Keratinocyte (primary cell): ENCODE measurements around the gene GPHA2. TPM values are rescaled to one million over a fixed set of nuclear protein-coding genes. Genes with fewer than 3 reads are reported as not detected.

Source experiments
- DNase-seq: peaks from one replicate; pipeline ENCODE4 v3.0.0-alpha.2; 2011; ENCODE audit warnings: low read depth, missing footprints, low spot score
- FAIRE-seq: peaks from 2 replicates; lab custom pipeline; 2011; peaks lifted over from hg19 to GRCh38; lab: Jason Lieb, UNC
- H2AFZ ChIP-seq: 2 replicates; pipeline ENCODE4 v1.6.0; 2012; ENCODE audit warnings: low read length, control low read depth, inconsistent platforms; ENCODE audit not compliant: control insufficient read depth
- H3K27ac ChIP-seq: 2 replicates; pipeline ENCODE4 v1.5.1; 2011; ENCODE audit warnings: low read length; ENCODE audit not compliant: control insufficient read depth, insufficient read depth
- H3K27me3 ChIP-seq: 3 replicates; pipeline ENCODE4 v1.6.0; 2011; ENCODE audit warnings: low read length; ENCODE audit not compliant: control insufficient read depth, insufficient read depth; ENCODE audit errors: extremely low read depth
- H3K36me3 ChIP-seq, 2 experiments: 2 replicates in 1 of 2; 3 replicates in 1 of 2; pipeline ENCODE4 v1.5.1; 2011; ENCODE audit warnings: low read length in 2 of 2, mild to moderate bottlenecking in 1 of 2; ENCODE audit not compliant: control insufficient read depth in 2 of 2, insufficient read depth in 2 of 2; ENCODE audit errors: extremely low read depth in 1 of 2
- H3K4me1 ChIP-seq: 3 replicates; pipeline ENCODE4 v1.5.1; 2011; ENCODE audit warnings: low read length; ENCODE audit not compliant: control insufficient read depth, insufficient read depth; ENCODE audit errors: extremely low read depth
- H3K4me2 ChIP-seq: 3 replicates; pipeline ENCODE4 v1.6.0; 2011; ENCODE audit warnings: low read depth, low read length; ENCODE audit not compliant: control insufficient read depth, insufficient read depth; ENCODE audit errors: extremely low read depth
- H3K4me3 ChIP-seq, 3 experiments: fragments of 200-600 bp in 1 of 3; sonication (generic) in 1 of 3; 2 replicates in 2 of 3; 3 replicates in 1 of 3; pipeline ENCODE4 v1.5.1; 2011 to 2016; ENCODE audit warnings: low read length in 3 of 3, mild to moderate bottlenecking in 3 of 3, control low read depth in 2 of 3, inconsistent platforms in 1 of 3, low read depth in 1 of 3, mixed read lengths in 1 of 3, mixed run types in 1 of 3, moderate library complexity in 1 of 3; ENCODE audit not compliant: control insufficient read depth in 2 of 3, insufficient read depth in 2 of 3; ENCODE audit errors: extremely low read depth in 1 of 3
- H3K79me2 ChIP-seq: 2 replicates; pipeline ENCODE4 v1.6.0; 2012; ENCODE audit warnings: low read length; ENCODE audit not compliant: control insufficient read depth, insufficient read depth
- H3K9ac ChIP-seq: 3 replicates; pipeline ENCODE4 v1.6.0; 2011; ENCODE audit warnings: low read length; ENCODE audit not compliant: control insufficient read depth, insufficient read depth; ENCODE audit errors: extremely low read depth
- H3K9me1 ChIP-seq: 3 replicates; pipeline ENCODE4 v1.6.0; 2011; ENCODE audit warnings: low read length; ENCODE audit not compliant: control insufficient read depth, insufficient read depth; ENCODE audit errors: extremely low read depth
- H3K9me3 ChIP-seq: 2 replicates; pipeline ENCODE4 v1.5.1; 2012; ENCODE audit warnings: low read depth, low read length; ENCODE audit not compliant: control insufficient read depth
- H4K20me1 ChIP-seq: 3 replicates; pipeline ENCODE4 v1.6.0; 2011; ENCODE audit warnings: low read length; ENCODE audit not compliant: control insufficient read depth, insufficient read depth; ENCODE audit errors: extremely low read depth
- EZH2 ChIP-seq: IDR thresholded peaks from one replicate; pipeline ENCODE4 v1.6.1; 2012; ENCODE audit warnings: inconsistent platforms, mild to moderate bottlenecking, low read length, moderate library complexity
- dilution Hi-C: fragments of 300-500 bp; cut with MboI; formaldehyde crosslinking; loops from one replicate; pipeline ENCODE4 v1.7.0; 2020; ENCODE audit warnings: low sequenced_read_pairs; ENCODE audit not compliant: extremely low pct_ligation_motif_present
- polyA plus RNA-seq, 5 experiments: library from polyadenylated mRNA; depleted of rRNA in 3 of 5; stranded (reverse) in 3 of 5; stranded (forward) in 1 of 5; unstranded in 1 of 5; fragments of >200 nt; gene quantifications; 1 replicate in 1 of 5; 2 replicates in 3 of 5; 3 replicates in 1 of 5; pipeline versions ENCODE4 v1.2.1 to v1.2.3, GENCODE V29; 2011 to 2012; ENCODE audit warnings: missing spikeins in 2 of 5, low read depth in 1 of 5, low replicate concordance in 1 of 5
- TF ChIP-seq, protein P1 (sequence below), 3 experiments: IDR thresholded peaks in 1 of 3; conservative IDR thresholded peaks in 1 of 3; optimal IDR thresholded peaks in 1 of 3; 2 replicates in 2 of 3; 3 replicates in 1 of 3; pipeline versions ENCODE3 to v1.5.1; 2011; ENCODE audit warnings: low read length in 3 of 3, mild to moderate bottlenecking in 3 of 3, moderate library complexity in 2 of 3, control low read depth in 1 of 3, inconsistent platforms in 1 of 3; ENCODE audit not compliant: insufficient read depth in 2 of 3; ENCODE audit errors: extremely low read depth in 1 of 3

GPHA2 gene
- polyA plus RNA-seq, 1 donor (not counting 4 experiments of a cell fraction or from before 2014, with no cell fraction given): 0.08 TPM

- FAIRE-seq: peak; percentile 69
- Histone ChIP-seq H3K4me1 (peaks cover 22% of the 10 kb centered on the region), H3K27me3 (no peaks in the 10 kb centered on the region), H3K9me1 (no peaks in the 10 kb centered on the region), H3K79me2 (no peaks in the 10 kb centered on the region), H2AFZ (no peak overlapping the region), H3K9ac (peak overlapping the region; percentile 35), H4K20me1 (no peaks in the 10 kb centered on the region), H3K27ac (peak overlapping the region; percentile 89), H3K9me3 (no peaks in the 10 kb centered on the region), H3K36me3 (no peaks in the 10 kb centered on the region), H3K4me2 (peak overlapping the region; percentile 58), H3K4me3 (no peak overlapping the region)
- TF ChIP-seq, protein P1, sequence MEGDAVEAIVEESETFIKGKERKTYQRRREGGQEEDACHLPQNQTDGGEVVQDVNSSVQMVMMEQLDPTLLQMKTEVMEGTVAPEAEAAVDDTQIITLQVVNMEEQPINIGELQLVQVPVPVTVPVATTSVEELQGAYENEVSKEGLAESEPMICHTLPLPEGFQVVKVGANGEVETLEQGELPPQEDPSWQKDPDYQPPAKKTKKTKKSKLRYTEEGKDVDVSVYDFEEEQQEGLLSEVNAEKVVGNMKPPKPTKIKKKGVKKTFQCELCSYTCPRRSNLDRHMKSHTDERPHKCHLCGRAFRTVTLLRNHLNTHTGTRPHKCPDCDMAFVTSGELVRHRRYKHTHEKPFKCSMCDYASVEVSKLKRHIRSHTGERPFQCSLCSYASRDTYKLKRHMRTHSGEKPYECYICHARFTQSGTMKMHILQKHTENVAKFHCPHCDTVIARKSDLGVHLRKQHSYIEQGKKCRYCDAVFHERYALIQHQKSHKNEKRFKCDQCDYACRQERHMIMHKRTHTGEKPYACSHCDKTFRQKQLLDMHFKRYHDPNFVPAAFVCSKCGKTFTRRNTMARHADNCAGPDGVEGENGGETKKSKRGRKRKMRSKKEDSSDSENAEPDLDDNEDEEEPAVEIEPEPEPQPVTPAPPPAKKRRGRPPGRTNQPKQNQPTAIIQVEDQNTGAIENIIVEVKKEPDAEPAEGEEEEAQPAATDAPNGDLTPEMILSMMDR (optimal IDR thresholded peaks at IDR 0.05 in 1 of 3, IDR thresholded peaks at IDR 0.05 in 1 of 3, conservative IDR thresholded peaks at IDR 0.05 in 1 of 3; ENCODE audit: extremely low read depth in 1 of 3, insufficient read depth in 2 of 3, low read length in 3 of 3): no peak
- no peak for TF ChIP-seq EZH2
- dilution Hi-C loops: no loop called here
- peak; percentile 38 for DNase-seq
Measured at GRCh38 chr11:64969209-64969608, 33.5 kb upstream of the GPHA2 start.

DNA sequence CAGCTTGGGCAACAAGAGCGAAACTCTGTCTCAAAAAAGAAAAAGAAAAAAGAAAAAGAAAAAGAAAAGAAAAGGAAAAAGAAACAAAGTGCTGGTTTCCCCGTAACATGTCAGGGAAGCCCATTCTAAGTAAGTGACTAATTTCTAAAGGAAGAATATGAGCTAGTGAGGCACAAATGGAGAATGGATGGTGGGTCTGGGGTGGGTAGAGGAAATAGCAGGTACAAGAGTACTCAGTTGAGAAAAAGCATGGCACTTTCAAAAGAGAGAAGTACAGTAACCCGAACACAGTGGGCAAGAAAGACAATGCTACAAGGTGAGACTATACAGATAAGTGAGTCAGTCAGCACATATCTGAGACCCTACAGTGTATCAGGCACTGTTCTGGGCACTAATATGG lies 31.7 kb upstream of the GPHA2 start:
- H3K4me3 ChIP-seq: no peak overlapping the region
- no peak overlapping the region for H3K27ac ChIP-seq

More for the DNA sequence above, 31.7 kb upstream of the GPHA2 start:
- no peak for TF ChIP-seq EZH2
- TF ChIP-seq, protein P1 (optimal IDR thresholded peaks at IDR 0.05 in 1 of 3, IDR thresholded peaks at IDR 0.05 in 1 of 3, conservative IDR thresholded peaks at IDR 0.05 in 1 of 3; ENCODE audit: extremely low read depth in 1 of 3, insufficient read depth in 2 of 3, low read length in 3 of 3): no peak
- DNase-seq: no peak
- Histone ChIP-seq H3K9me1 (no peaks in the 10 kb centered on the region), H2AFZ (no peak overlapping the region), H3K9ac (no peak overlapping the region), H4K20me1 (no peaks in the 10 kb centered on the region), H3K36me3 (no peaks in the 10 kb centered on the region), H3K27me3 (no peaks in the 10 kb centered on the region), H3K9me3 (no peaks in the 10 kb centered on the region), H3K79me2 (no peaks in the 10 kb centered on the region), H3K4me2 (no peak overlapping the region), H3K4me1 (peaks cover 22% of the 10 kb centered on the region)
- FAIRE-seq: no peak
- dilution Hi-C loops: no loop called here
